OCI-LY7 (cell line): Measurements from ENCODE around the gene AUTS2.

Experiments used
- CTCF ChIP-seq: fragments of 200-600 bp; sonication (generic); conservative IDR thresholded peaks from 2 replicates; pipeline ENCODE4 v1.5.1; 2014; ENCODE audit warnings: mild to moderate bottlenecking, antibody characterized with exemption, low read length, moderate library complexity, mixed read lengths
- EZH2phosphoT487 ChIP-seq: fragments of 200-600 bp; sonication (generic); IDR thresholded peaks from 2 replicates; pipeline ENCODE4 v1.6.1; 2018; ENCODE audit warnings: low read depth, borderline replicate concordance, mild to moderate bottlenecking, mixed run types, antibody characterized with exemption, low read length, moderate library complexity, mixed read lengths

- TF ChIP-seq CTCF (no peak), EZH2phosphoT487 (no peak)
Measured at GRCh38 chr7:69744026-69744425, 145.8 kb downstream of the AUTS2 start.
